A549 treated with ZK216348 at 1 μM for 4 hours (cell line): ENCODE results near the gene CASZ1. TPM values are rescaled to one million over a fixed set of nuclear protein-coding genes. Genes with fewer than 3 reads are reported as not detected.

Source experiments
- total RNA-seq: library from RNA; stranded (reverse); fragments of 200-300 nt; extraction: Qiagen RNA extraction; gene quantifications from 5 replicates; pipeline ENCODE4 v1.2.3, GENCODE V29; 2022; ENCODE audit warnings: low read depth

CASZ1 gene, protein sequence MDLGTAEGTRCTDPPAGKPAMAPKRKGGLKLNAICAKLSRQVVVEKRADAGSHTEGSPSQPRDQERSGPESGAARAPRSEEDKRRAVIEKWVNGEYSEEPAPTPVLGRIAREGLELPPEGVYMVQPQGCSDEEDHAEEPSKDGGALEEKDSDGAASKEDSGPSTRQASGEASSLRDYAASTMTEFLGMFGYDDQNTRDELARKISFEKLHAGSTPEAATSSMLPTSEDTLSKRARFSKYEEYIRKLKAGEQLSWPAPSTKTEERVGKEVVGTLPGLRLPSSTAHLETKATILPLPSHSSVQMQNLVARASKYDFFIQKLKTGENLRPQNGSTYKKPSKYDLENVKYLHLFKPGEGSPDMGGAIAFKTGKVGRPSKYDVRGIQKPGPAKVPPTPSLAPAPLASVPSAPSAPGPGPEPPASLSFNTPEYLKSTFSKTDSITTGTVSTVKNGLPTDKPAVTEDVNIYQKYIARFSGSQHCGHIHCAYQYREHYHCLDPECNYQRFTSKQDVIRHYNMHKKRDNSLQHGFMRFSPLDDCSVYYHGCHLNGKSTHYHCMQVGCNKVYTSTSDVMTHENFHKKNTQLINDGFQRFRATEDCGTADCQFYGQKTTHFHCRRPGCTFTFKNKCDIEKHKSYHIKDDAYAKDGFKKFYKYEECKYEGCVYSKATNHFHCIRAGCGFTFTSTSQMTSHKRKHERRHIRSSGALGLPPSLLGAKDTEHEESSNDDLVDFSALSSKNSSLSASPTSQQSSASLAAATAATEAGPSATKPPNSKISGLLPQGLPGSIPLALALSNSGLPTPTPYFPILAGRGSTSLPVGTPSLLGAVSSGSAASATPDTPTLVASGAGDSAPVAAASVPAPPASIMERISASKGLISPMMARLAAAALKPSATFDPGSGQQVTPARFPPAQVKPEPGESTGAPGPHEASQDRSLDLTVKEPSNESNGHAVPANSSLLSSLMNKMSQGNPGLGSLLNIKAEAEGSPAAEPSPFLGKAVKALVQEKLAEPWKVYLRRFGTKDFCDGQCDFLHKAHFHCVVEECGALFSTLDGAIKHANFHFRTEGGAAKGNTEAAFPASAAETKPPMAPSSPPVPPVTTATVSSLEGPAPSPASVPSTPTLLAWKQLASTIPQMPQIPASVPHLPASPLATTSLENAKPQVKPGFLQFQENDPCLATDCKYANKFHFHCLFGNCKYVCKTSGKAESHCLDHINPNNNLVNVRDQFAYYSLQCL (N-terminal part only)
- 0.74 to 3.0 TPM (median 1.7 TPM) in 5 replicates for total RNA-seq

GRCh38 chr1:10796029-10796944, at the start of gene CASZ1:
Gene CASZ1 (minus strand): TSS chr1:10796646. CDS start chr1:10693889, 102,757 bp downstream.

Other genes with a start within 250 kb of the CASZ1 start
- 188 to 222 TPM (median 195 TPM) in 5 replicates for gene TARDBP, start 216.0 kb upstream of the CASZ1 start, total RNA-seq